ENCODE results near the gene SMC1B.
A peak's percentile ranks its signal among the peaks of the same experiment; 100 is the strongest.
"Not testable (repeated sequence)": the region's sequence is repeated elsewhere in the genome, so short reads cannot be mapped to it uniquely, and the experiment has no call there.

SMC1B gene

GRCh38 chr22:45440688-45441087 lies 27.3 kb upstream of the SMC1B start:
- peaks cover 11% of the 10 kb centered on the region for H3K4me1 Mint-ChIP-seq
- H3K4me3 Mint-ChIP-seq, result peak overlapping the region; percentile 22
- peaks cover 15% of the 10 kb centered on the region for H3K27me3 Mint-ChIP-seq
- not testable (repeated sequence) for H3K36me3 Mint-ChIP-seq (ENCODE audit: insufficient read depth); H3K9me3 Mint-ChIP-seq; ATAC-seq (replicated peaks; ENCODE audit: extremely low read depth, poor library complexity, severe bottlenecking); DNase-seq (ENCODE audit: low spot score in 2 of 2); H3K27ac Mint-ChIP-seq (ENCODE audit: low read depth)

- no peak overlapping the region for H3K4me3 Mint-ChIP-seq
- no peaks in the 10 kb centered on the region for H3K9me3 Mint-ChIP-seq
- peaks cover 15% of the 10 kb centered on the region for H3K27me3 Mint-ChIP-seq
- ATAC-seq (replicated peaks; ENCODE audit: extremely low read depth, poor library complexity, severe bottlenecking), result no peak
- peaks cover 3% of the 10 kb centered on the region for H3K36me3 Mint-ChIP-seq (ENCODE audit: insufficient read depth)
- no peak overlapping the region for H3K27ac Mint-ChIP-seq (ENCODE audit: low read depth)
- DNase-seq (ENCODE audit: low spot score in 2 of 2), result no peak
- H3K4me1 Mint-ChIP-seq, result peaks cover 17% of the 10 kb centered on the region
Observed at GRCh38 chr22:45438336-45438735, 24.9 kb upstream of the SMC1B start.

GRCh38 chr22:45436871-45437517 lies 23.6 kb upstream of the SMC1B start:
- DNase-seq (ENCODE audit: low spot score in 2 of 2); H3K4me3 Mint-ChIP-seq; H3K9me3 Mint-ChIP-seq; H3K27ac Mint-ChIP-seq (ENCODE audit: low read depth); H3K27me3 Mint-ChIP-seq; H3K36me3 Mint-ChIP-seq (ENCODE audit: insufficient read depth); ATAC-seq (replicated peaks; ENCODE audit: extremely low read depth, poor library complexity, severe bottlenecking): not testable (repeated sequence)
- H3K4me1 Mint-ChIP-seq, result peaks cover 17% of the 10 kb centered on the region

GRCh38 chr22:45435544-45436139 lies 22.2 kb upstream of the SMC1B start:
- no peak overlapping the region for H3K4me3 Mint-ChIP-seq
- H3K36me3 Mint-ChIP-seq (ENCODE audit: insufficient read depth), result peaks cover 1% of the 10 kb centered on the region
- H3K27me3 Mint-ChIP-seq, result no peaks in the 10 kb centered on the region
- peak; percentile 63 to 77 for DNase-seq (ENCODE audit: low spot score in 2 of 2)
- no peaks in the 10 kb centered on the region for H3K9me3 Mint-ChIP-seq
- ATAC-seq (replicated peaks; ENCODE audit: extremely low read depth, poor library complexity, severe bottlenecking), result peak; percentile 72
- H3K27ac Mint-ChIP-seq (ENCODE audit: low read depth), result no peak overlapping the region
- peaks cover 9% of the 10 kb centered on the region for H3K4me1 Mint-ChIP-seq

- DNase-seq (ENCODE audit: low spot score in 2 of 2) (no peak), ATAC-seq (replicated peaks; ENCODE audit: extremely low read depth, poor library complexity, severe bottlenecking) (no peak)
- H3K4me3 Mint-ChIP-seq, result no peak overlapping the region
- no peak overlapping the region for H3K27ac Mint-ChIP-seq (ENCODE audit: low read depth)
- H3K9me3 Mint-ChIP-seq, result no peaks in the 10 kb centered on the region
- no peaks in the 10 kb centered on the region for H3K27me3 Mint-ChIP-seq
- peaks cover 8% of the 10 kb centered on the region for H3K4me1 Mint-ChIP-seq
- peaks cover 1% of the 10 kb centered on the region for H3K36me3 Mint-ChIP-seq (ENCODE audit: insufficient read depth)
Observed at GRCh38 chr22:45434981-45435380, 21.6 kb upstream of the SMC1B start.

GRCh38 chr22:45430871-45431270 lies 17.5 kb upstream of the SMC1B start:
- Mint-ChIP-seq H3K4me1 (peaks cover 8% of the 10 kb centered on the region), H3K36me3 (ENCODE audit: insufficient read depth) (peaks cover 1% of the 10 kb centered on the region), H3K27ac (ENCODE audit: low read depth) (no peak overlapping the region), H3K9me3 (no peaks in the 10 kb centered on the region), H3K4me3 (no peak overlapping the region), H3K27me3 (peaks cover 9% of the 10 kb centered on the region)
- no peak for ATAC-seq (replicated peaks; ENCODE audit: extremely low read depth, poor library complexity, severe bottlenecking)
- DNase-seq (ENCODE audit: low spot score in 2 of 2), result no peak

- Mint-ChIP-seq H3K36me3 (ENCODE audit: insufficient read depth) (no peaks in the 10 kb centered on the region), H3K4me3 (no peak overlapping the region), H3K27me3 (peaks cover 11% of the 10 kb centered on the region), H3K4me1 (peaks cover 1% of the 10 kb centered on the region), H3K27ac (ENCODE audit: low read depth) (no peak overlapping the region), H3K9me3 (no peaks in the 10 kb centered on the region)
- ATAC-seq (replicated peaks; ENCODE audit: extremely low read depth, poor library complexity, severe bottlenecking) (no peak), DNase-seq (ENCODE audit: low spot score in 2 of 2) (no peak)
Observed at GRCh38 chr22:45429981-45430775, 16.8 kb upstream of the SMC1B start.

GRCh38 chr22:45429424-45429823 lies 16.0 kb upstream of the SMC1B start:
- ATAC-seq (replicated peaks; ENCODE audit: extremely low read depth, poor library complexity, severe bottlenecking) (no peak), DNase-seq (ENCODE audit: low spot score in 2 of 2) (no peak)
- H3K27me3 Mint-ChIP-seq, result peaks cover 11% of the 10 kb centered on the region
- no peak overlapping the region for H3K4me3 Mint-ChIP-seq
- no peaks in the 10 kb centered on the region for H3K9me3 Mint-ChIP-seq
- H3K4me1 Mint-ChIP-seq, result no peaks in the 10 kb centered on the region
- no peak overlapping the region for H3K27ac Mint-ChIP-seq (ENCODE audit: low read depth)
- no peaks in the 10 kb centered on the region for H3K36me3 Mint-ChIP-seq (ENCODE audit: insufficient read depth)

GRCh38 chr22:45428391-45429385 lies 15.3 kb upstream of the SMC1B start:
- H3K9me3 Mint-ChIP-seq, result no peaks in the 10 kb centered on the region
- H3K4me3 Mint-ChIP-seq, result no peak overlapping the region
- no peak for ATAC-seq (replicated peaks; ENCODE audit: extremely low read depth, poor library complexity, severe bottlenecking)
- H3K36me3 Mint-ChIP-seq (ENCODE audit: insufficient read depth), result no peaks in the 10 kb centered on the region
- H3K27ac Mint-ChIP-seq (ENCODE audit: low read depth), result no peak overlapping the region
- peaks cover 11% of the 10 kb centered on the region for H3K27me3 Mint-ChIP-seq
- no peak for DNase-seq (ENCODE audit: low spot score in 2 of 2)
- no peaks in the 10 kb centered on the region for H3K4me1 Mint-ChIP-seq

GRCh38 chr22:45427114-45427513 lies 13.7 kb upstream of the SMC1B start:
- no peak overlapping the region for H3K4me3 Mint-ChIP-seq
- H3K27me3 Mint-ChIP-seq, result peaks cover 11% of the 10 kb centered on the region
- H3K27ac Mint-ChIP-seq (ENCODE audit: low read depth), result no peak overlapping the region
- ATAC-seq (replicated peaks; ENCODE audit: extremely low read depth, poor library complexity, severe bottlenecking), result no peak
- no peaks in the 10 kb centered on the region for H3K9me3 Mint-ChIP-seq
- H3K4me1 Mint-ChIP-seq, result no peaks in the 10 kb centered on the region
- H3K36me3 Mint-ChIP-seq (ENCODE audit: insufficient read depth), result no peaks in the 10 kb centered on the region
- DNase-seq (ENCODE audit: low spot score in 2 of 2), result no peak

GRCh38 chr22:45426387-45426786 lies 13.0 kb upstream of the SMC1B start:
- H3K9me3 Mint-ChIP-seq, result no peaks in the 10 kb centered on the region
- no peak overlapping the region for H3K4me3 Mint-ChIP-seq
- H3K27ac Mint-ChIP-seq (ENCODE audit: low read depth), result no peak overlapping the region
- H3K27me3 Mint-ChIP-seq, result peaks cover 11% of the 10 kb centered on the region
- no peaks in the 10 kb centered on the region for H3K36me3 Mint-ChIP-seq (ENCODE audit: insufficient read depth)
- no peak for DNase-seq (ENCODE audit: low spot score in 2 of 2)
- H3K4me1 Mint-ChIP-seq, result no peaks in the 10 kb centered on the region
- ATAC-seq (replicated peaks; ENCODE audit: extremely low read depth, poor library complexity, severe bottlenecking), result no peak

Measured in central memory CD8-positive, alpha-beta T cell (primary cell).